Endothelial cell of umbilical vein (primary cell): ENCODE results near the gene RPL18A. TPM values are rescaled to one million over a fixed set of nuclear protein-coding genes. Genes with fewer than 3 reads are reported as not detected.

Experiments used
- BruUV-seq: library from RNA; stranded (reverse); fragments of 400-500 nt; replicated peaks from 2 replicates; lab custom pipeline; 2021; lab: Mats Ljungman, UMichigan
- CTCF ChIA-PET: fragments of 300-600, 350-600 bp; sonication (Branson Sonifier 250); formaldehyde crosslinking; loops from one replicate; lab custom pipeline; 2021; ENCODE audit warnings: antibody characterized with exemption, inconsistent platforms; lab: Charles Lee
- POLR2A ChIA-PET: fragments of 300-600, 350-600 bp; sonication (Branson Sonifier 250); formaldehyde crosslinking; loops from one replicate; lab custom pipeline; 2021; ENCODE audit warnings: antibody characterized with exemption, inconsistent platforms; lab: Charles Lee
- DNase-seq: peaks from one replicate; pipeline ENCODE4 v3.0.0-alpha.2; 2011; ENCODE audit warnings: low read depth, low spot score
- FAIRE-seq: peaks from 2 replicates; lab custom pipeline; 2011; peaks lifted over from hg19 to GRCh38; lab: Jason Lieb, UNC
- H2AFZ ChIP-seq: 2 replicates; pipeline ENCODE4 v1.6.0; 2012; ENCODE audit warnings: low read depth, low read length, control low read depth, inconsistent platforms
- H3K27ac ChIP-seq: 2 replicates; pipeline ENCODE4 v1.5.1; 2011; ENCODE audit warnings: low read depth, mild to moderate bottlenecking, control low read depth, low read length, moderate library complexity; ENCODE audit not compliant: insufficient read depth
- H3K27me3 ChIP-seq, 2 experiments: 2 replicates each; pipeline versions ENCODE4 v1.6.0 to v1.6.1; 2011; ENCODE audit warnings: low read length in 2 of 2, mixed read lengths in 1 of 2; ENCODE audit not compliant: control insufficient read depth in 2 of 2, insufficient read depth in 2 of 2
- H3K36me3 ChIP-seq, 2 experiments: 2 replicates in 1 of 2; 3 replicates in 1 of 2; pipeline ENCODE4 v1.5.1; 2011; ENCODE audit warnings: low read length in 2 of 2, mild to moderate bottlenecking in 1 of 2, moderate library complexity in 1 of 2; ENCODE audit not compliant: control insufficient read depth in 2 of 2, insufficient read depth in 2 of 2; ENCODE audit errors: extremely low read depth in 1 of 2
- H3K4me1 ChIP-seq: 3 replicates; pipeline ENCODE4 v1.5.1; 2011; ENCODE audit warnings: mild to moderate bottlenecking, low read length; ENCODE audit not compliant: control insufficient read depth, insufficient read depth; ENCODE audit errors: extremely low read depth
- H3K4me2 ChIP-seq: 2 replicates; pipeline ENCODE4 v1.6.1; 2011; ENCODE audit warnings: low read length, control low read depth, mixed read lengths; ENCODE audit not compliant: insufficient read depth
- H3K4me3 ChIP-seq, 3 experiments: fragments of 200-600 bp in 1 of 3; sonication (generic), shearing (Covaris generic) in 1 of 3; replicated peaks in 1 of 3; 2 replicates each; pipeline ENCODE4 v1.5.1; 2011 to 2016; ENCODE audit warnings: control low read depth in 3 of 3, low read length in 3 of 3, mild to moderate bottlenecking in 2 of 3, inconsistent platforms in 1 of 3, low read depth in 1 of 3, moderate library complexity in 1 of 3; ENCODE audit not compliant: insufficient read depth in 1 of 3
- H3K79me2 ChIP-seq: 2 replicates; pipeline ENCODE4 v1.6.0; 2012; ENCODE audit warnings: low read length, inconsistent platforms; ENCODE audit not compliant: control insufficient read depth, insufficient read depth
- H3K9ac ChIP-seq: replicated peaks from 2 replicates; pipeline ENCODE3; 2011; ENCODE audit warnings: low read length, control low read depth; ENCODE audit not compliant: insufficient read depth; ENCODE audit errors: extremely low read depth
- H3K9me1 ChIP-seq: replicated peaks from 3 replicates; pipeline ENCODE4 v1.6.0; 2011; ENCODE audit warnings: mild to moderate bottlenecking, low read length; ENCODE audit not compliant: control insufficient read depth, insufficient read depth; ENCODE audit errors: extremely low read depth
- H3K9me3 ChIP-seq: replicated peaks from 2 replicates; pipeline ENCODE4 v1.5.1; 2012; ENCODE audit warnings: low read length, inconsistent platforms; ENCODE audit not compliant: control insufficient read depth, insufficient read depth
- H4K20me1 ChIP-seq: replicated peaks from 2 replicates; pipeline ENCODE3; 2011; ENCODE audit warnings: mild to moderate bottlenecking, low read length; ENCODE audit not compliant: control insufficient read depth, insufficient read depth; ENCODE audit errors: extremely low read depth
- CTCF ChIP-seq, 2 donors: IDR thresholded peaks; 1 replicate in 1 of 2; 2 replicates in 1 of 2; pipeline ENCODE4 v1.5.1; 2011; ENCODE audit warnings: low read length in 2 of 2, mild to moderate bottlenecking in 2 of 2, moderate library complexity in 2 of 2, control low read depth in 1 of 2, inconsistent platforms in 1 of 2, low read depth in 1 of 2; ENCODE audit not compliant: insufficient read depth in 1 of 2; ENCODE audit errors: extremely low read depth in 1 of 2
- EZH2 ChIP-seq: IDR thresholded peaks from 2 replicates; pipeline ENCODE4 v1.6.1; 2012; ENCODE audit warnings: borderline replicate concordance, low read depth, mild to moderate bottlenecking, moderate library complexity, low read length, inconsistent platforms; ENCODE audit not compliant: severe bottlenecking
- FOS ChIP-seq: IDR thresholded peaks from 2 replicates; pipeline ENCODE4 v1.6.1; 2011; ENCODE audit warnings: mild to moderate bottlenecking, low read length, moderate library complexity, borderline replicate concordance; ENCODE audit not compliant: insufficient read depth
- GATA2 ChIP-seq: IDR thresholded peaks from 2 replicates; pipeline ENCODE4 v1.7.0; 2011; ENCODE audit warnings: low read depth, mild to moderate bottlenecking, moderate library complexity, mixed read lengths, low read length; ENCODE audit not compliant: insufficient read length, insufficient read depth
- JUN ChIP-seq: IDR thresholded peaks from 2 replicates; pipeline ENCODE4 v1.6.1; 2011; ENCODE audit warnings: borderline replicate concordance, low read depth; ENCODE audit not compliant: insufficient read length, insufficient read depth
- MAX ChIP-seq: IDR thresholded peaks from 2 replicates; pipeline ENCODE4 v1.6.1; 2011; ENCODE audit not compliant: insufficient read depth, insufficient read length
- MYC ChIP-seq: IDR thresholded peaks from one replicate; pipeline ENCODE4 v1.6.1; 2011; ENCODE audit warnings: mild to moderate bottlenecking, low read depth, low read length
- POLR2A ChIP-seq: IDR thresholded peaks from 2 replicates; pipeline ENCODE4 v1.6.1; 2012; ENCODE audit warnings: low read depth, mild to moderate bottlenecking, control low read depth, low read length
- POLR2AphosphoS5 ChIP-seq: IDR thresholded peaks from 2 replicates; pipeline ENCODE4 v1.6.1; 2012; ENCODE audit warnings: low read depth, mild to moderate bottlenecking, control low read depth, low read length, moderate library complexity; ENCODE audit not compliant: insufficient read depth
- dilution Hi-C: fragments of 300-500 bp; cut with MboI; formaldehyde crosslinking; loops from one replicate; pipeline ENCODE4 v1.15.0; 2019; ENCODE audit warnings: low sequenced_read_pairs; ENCODE audit not compliant: extremely low pct_ligation_motif_present
- intact Hi-C: fragments of 100-400 bp; cut with micrococcal nuclease; formaldehyde crosslinking; loops from one replicate; pipeline ENCODE4 v1.10.0; 2022
- polyA plus RNA-seq, 4 experiments: library from polyadenylated mRNA; depleted of rRNA in 3 of 4; stranded (reverse) in 3 of 4; unstranded in 1 of 4; fragments of >200 nt; gene quantifications; 2 replicates each; pipeline versions ENCODE4 v1.2.1 to v1.2.3, GENCODE V29; 2011 to 2012; ENCODE audit warnings: missing spikeins in 1 of 4
- total RNA-seq: library from RNA; stranded (reverse); gene quantifications from 2 replicates; pipeline ENCODE4 v1.2.3, GENCODE V29; 2021

RPL18A gene
- total and polyA plus RNA-seq, 2 donors (not counting 3 experiments of a cell fraction or from before 2014, with no cell fraction given), result 1,970 to 2,869 TPM

DNA sequence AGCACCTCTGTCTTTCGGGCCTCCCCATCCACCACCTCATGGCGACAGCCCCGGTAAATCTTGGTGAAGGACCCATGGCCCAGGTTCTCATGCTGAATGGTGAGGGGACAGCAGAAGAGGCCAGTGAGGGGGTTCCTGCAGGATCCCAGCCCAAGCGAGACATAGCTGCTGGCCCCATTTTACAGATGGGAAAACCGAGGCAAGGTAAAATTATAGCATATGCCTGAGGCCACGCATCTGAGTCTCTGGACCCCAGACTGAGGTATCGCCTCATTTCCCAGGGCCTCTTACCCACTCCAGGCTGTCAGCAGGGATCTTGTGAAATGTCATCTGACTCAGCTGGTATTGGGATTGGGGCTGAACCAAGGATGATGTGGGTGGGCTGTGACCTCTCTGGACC lies 21.7 kb upstream of the RPL18A start:
- Histone ChIP-seq H3K9me1 (no peaks in the 10 kb centered on the region), H4K20me1 (no peaks in the 10 kb centered on the region), H3K27ac (no peak overlapping the region), H3K4me1 (peaks cover 9% of the 10 kb centered on the region), H3K79me2 (no peaks in the 10 kb centered on the region), H3K36me3 (no peaks in the 10 kb centered on the region), H3K9me3 (no peaks in the 10 kb centered on the region), H3K4me3 (no peak overlapping the region), H3K9ac (no peak overlapping the region), H3K4me2 (no peak overlapping the region), H2AFZ (no peak overlapping the region), H3K27me3 (no peaks in the 10 kb centered on the region)
- TF ChIP-seq JUN, result no peak
- intact Hi-C loops (no loop called here), dilution Hi-C loops (no loop called here)
- no TSS peak for BruUV-seq
- ChIA-PET POLR2A (no interaction called here), CTCF (interaction anchor here (0.8 kb wide), 1 partner anchor 11 kb away, joined by 4 read pairs; no protein-coding TSS in a partner anchor)
- FAIRE-seq, result no peak
- DNase-seq, result no peak

DNA sequence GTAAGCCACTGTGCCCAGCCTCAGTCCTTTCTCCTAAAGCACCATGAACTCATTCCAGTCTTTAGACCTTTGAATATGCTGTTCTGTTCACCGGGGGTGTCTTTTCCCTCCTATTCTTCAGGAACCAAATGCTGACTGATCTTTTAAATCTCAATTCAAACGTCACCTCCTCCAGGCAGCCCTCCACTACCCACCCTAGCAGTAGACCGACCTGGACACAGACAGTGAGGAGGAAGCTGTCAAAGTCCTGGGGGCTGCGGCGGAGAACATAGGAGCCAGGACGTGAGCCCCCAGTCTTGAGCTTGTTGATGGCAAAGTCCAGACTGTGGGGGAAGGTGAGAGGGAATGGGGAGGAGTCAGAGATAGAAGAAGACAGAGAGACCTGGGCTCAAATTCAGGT lies 19.7 kb upstream of the RPL18A start:
- no peaks in the 10 kb centered on the region for H4K20me1 ChIP-seq
- ChIA-PET CTCF (interaction anchor here (1.7 kb wide), 1 partner anchor 15 kb away, joined by 5 read pairs; no protein-coding TSS in a partner anchor), POLR2A (no interaction called here)
- H3K79me2 ChIP-seq, result no peaks in the 10 kb centered on the region
- H2AFZ ChIP-seq, result no peak overlapping the region
- no peak overlapping the region for H3K27ac ChIP-seq
- peaks cover 9% of the 10 kb centered on the region for H3K4me1 ChIP-seq
- dilution Hi-C loops, result no loop called here
- no peak for FAIRE-seq
- no peaks in the 10 kb centered on the region for H3K36me3 ChIP-seq
- no peak for DNase-seq
- H3K9me1 ChIP-seq, result no peaks in the 10 kb centered on the region
- no peaks in the 10 kb centered on the region for H3K9me3 ChIP-seq
- BruUV-seq, result no TSS peak
- intact Hi-C loops, result no loop called here
- H3K4me2 ChIP-seq, result no peak overlapping the region
- TF ChIP-seq POLR2A (no peak), GATA2 (no peak), MYC (no peak), FOS (no peak), JUN (no peak), EZH2 (no peak), MAX (no peak), CTCF (IDR thresholded peaks at IDR 0.05; ENCODE audit: extremely low read depth in 1 of 2, insufficient read depth in 1 of 2, low read depth in 1 of 2, low read length in 2 of 2) (no peak), POLR2AphosphoS5 (no peak)
- H3K4me3 ChIP-seq, result no peak overlapping the region
- no peaks in the 10 kb centered on the region for H3K27me3 ChIP-seq
- no peak overlapping the region for H3K9ac ChIP-seq
